SKM-1 treated with dmso at 0.1 percent for 144 hours (cell line): Measurements from ENCODE around the gene MAP4.
"Not testable (repeated sequence)": the region's sequence is repeated elsewhere in the genome, so short reads cannot be mapped to it uniquely, and the experiment has no call there.

Experiments
- DNase-seq: peaks from one replicate; lab custom pipeline; 2025; ENCODE audit not compliant: unreplicated experiment; lab: John Stamatoyannopoulos, UW

MAP4 gene, protein sequence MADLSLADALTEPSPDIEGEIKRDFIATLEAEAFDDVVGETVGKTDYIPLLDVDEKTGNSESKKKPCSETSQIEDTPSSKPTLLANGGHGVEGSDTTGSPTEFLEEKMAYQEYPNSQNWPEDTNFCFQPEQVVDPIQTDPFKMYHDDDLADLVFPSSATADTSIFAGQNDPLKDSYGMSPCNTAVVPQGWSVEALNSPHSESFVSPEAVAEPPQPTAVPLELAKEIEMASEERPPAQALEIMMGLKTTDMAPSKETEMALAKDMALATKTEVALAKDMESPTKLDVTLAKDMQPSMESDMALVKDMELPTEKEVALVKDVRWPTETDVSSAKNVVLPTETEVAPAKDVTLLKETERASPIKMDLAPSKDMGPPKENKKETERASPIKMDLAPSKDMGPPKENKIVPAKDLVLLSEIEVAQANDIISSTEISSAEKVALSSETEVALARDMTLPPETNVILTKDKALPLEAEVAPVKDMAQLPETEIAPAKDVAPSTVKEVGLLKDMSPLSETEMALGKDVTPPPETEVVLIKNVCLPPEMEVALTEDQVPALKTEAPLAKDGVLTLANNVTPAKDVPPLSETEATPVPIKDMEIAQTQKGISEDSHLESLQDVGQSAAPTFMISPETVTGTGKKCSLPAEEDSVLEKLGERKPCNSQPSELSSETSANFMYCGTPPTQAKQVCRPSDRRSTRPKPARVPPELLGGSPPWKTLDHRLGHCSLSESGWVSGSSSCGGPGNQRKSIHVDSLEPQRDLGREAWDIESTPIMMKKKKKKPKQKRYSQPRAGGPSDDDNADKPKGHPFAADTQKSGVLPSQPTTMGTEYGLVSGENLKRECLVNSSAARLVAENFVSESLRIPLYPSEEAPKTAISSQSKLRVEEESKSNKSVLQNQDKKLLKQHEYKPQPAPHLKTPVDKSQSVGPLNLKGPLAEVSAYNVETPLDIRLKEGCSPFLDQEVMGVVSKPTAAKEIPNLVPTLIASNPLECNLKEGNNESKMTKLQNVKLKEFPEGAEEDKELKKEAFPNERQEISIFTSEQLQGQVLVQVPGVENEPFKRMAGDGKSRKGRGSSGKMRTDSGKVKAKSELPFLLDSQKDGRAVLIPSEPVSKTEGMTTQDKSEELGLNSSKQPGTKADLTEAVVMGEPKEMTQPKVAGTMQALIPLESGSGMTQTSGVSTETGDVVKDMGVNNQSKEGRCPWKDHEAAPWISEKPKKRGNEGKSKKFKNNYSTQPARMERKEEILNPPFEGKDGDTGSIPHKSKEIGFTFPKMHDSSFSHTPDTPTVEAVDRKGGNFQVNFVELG (N-terminal part only)

GRCh38 chr3:48016301-48016973 is at the start of gene MAP4:
Gene MAP4, minus strand, starts transcription at chr3:48016416. Its CDS starts 17,556 bp downstream, at chr3:47998860.
- DNase-seq: no peak

DNA sequence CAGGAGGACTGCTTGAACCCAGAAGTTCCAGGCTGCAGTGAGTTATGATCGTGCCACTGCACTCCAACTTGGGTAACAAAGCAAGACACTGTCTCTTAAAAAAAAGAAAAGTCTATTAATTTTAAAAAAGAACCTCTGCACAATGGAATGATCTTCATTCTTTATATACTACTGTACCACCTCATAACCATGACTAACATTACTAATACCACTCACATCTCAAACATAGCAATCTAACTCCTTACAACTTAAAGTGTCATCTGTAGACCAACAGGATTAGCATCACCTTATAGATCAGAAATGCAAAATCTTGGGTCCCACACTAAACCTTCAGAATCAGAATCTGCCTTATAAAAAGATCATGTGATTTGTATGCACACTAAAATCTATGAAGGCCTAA is 48.8 kb upstream of the MAP4 start:
- DNase-seq: no peak

DNA sequence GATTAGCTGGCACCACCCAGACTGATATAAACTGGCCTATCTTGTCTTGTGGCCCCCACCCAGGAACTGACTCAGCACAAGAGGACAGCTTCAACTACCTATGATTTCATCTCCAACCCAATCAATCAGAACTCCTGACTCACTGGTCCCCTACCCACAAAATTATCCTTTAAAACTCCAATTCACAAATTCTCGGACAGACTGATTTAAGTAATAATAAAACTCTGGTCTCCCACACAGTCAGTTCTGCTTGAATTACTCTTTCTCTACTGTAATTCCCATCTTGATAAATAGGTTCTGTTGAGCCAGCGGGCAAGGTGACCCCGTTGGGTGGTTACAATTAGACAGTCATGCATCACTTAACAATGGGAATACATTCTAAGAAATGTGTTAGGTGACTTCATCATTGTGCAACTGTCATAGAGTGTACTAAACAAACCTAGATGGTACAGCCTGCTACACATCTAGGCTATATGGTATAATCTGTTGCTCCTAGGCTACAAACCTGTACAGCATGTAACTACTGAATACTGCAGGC is 48.1 kb upstream of the MAP4 start:
- no peak for DNase-seq

GRCh38 chr3:48061586-48061985 is 45.4 kb upstream of the MAP4 start:
- DNase-seq: not testable (repeated sequence)

GRCh38 chr3:48058091-48058490 is 41.9 kb upstream of the MAP4 start:
- no peak for DNase-seq

DNA sequence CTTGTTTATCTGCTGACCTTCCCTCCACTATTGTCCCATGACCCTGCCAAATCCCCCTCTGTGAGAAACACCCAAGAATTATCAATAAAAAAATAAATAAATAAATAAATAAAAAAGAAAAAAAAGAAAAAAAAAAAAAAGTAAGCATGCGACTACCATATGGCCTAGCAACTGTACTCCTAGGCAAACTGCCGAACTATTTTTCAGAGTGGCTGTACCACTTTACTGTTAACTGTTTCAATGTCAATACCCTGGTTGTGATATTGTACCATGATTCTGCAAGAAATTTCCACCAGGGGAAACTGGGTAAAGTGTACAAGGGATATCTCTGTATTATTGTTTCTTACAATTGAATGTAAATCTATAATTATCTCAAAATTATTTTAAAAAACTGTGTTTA is 41.3 kb upstream of the MAP4 start:
- DNase-seq: no peak

DNA sequence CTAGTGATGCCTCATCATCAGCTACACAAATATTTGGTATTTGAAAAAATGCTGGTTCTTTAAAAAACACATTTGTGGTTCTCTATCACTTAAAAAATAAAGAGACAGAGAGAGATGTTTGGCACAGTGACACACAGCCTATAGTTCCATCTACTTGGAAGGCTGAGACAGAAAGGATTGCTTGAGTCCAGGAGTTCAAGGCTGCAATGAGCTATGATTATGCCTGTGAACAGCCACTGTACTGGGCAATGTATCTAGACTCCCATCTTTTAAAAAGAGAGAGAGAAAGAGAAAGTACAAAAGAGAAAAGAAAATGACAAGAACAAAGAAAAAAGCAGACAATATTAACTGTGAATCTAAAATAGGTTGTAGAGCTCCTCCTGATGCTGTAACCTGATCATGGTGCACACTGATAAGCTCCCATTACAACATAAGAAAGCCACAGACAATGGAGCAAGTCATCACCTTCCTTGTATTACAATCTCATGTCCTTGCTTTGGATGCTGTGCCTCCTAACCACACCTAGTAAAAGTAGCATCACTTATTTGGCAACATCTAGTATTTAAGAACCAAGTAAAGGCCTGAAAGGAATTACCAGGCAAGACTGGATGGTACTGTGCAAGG is 31.7 kb upstream of the MAP4 start:
- DNase-seq: no peak

GRCh38 chr3:48042071-48042760 is 26.0 kb upstream of the MAP4 start:
- DNase-seq: no peak

GRCh38 chr3:48039487-48040190 is 23.4 kb upstream of the MAP4 start:
- DNase-seq: peak; percentile 25

- no peak for DNase-seq
Measured at GRCh38 chr3:48038971-48039481, 22.8 kb upstream of the MAP4 start.

DNA sequence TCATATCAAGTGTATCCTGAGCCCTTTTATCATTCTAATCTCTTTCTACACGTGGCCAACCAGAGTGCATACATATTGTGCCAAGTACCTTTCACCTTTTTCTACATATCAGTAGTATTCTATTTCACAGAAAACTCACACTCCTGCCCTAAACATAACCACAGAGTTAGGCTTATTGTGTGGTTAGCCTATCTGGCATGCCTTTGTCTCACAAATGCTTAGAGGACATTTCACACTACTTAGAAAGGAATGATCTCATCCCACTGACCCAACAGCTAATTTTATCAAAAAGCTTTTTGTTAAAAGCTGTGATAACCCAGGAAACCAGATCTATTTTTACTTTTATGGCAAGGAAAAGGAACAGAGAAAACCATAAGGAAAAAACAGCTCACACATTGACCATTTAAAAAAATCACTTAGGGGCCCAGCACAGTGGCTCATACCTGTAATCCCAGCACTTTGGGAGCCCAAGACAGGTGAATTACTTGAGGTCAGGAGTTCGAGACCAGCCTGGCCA is 17.8 kb upstream of the MAP4 start:
- no peak for DNase-seq

DNA sequence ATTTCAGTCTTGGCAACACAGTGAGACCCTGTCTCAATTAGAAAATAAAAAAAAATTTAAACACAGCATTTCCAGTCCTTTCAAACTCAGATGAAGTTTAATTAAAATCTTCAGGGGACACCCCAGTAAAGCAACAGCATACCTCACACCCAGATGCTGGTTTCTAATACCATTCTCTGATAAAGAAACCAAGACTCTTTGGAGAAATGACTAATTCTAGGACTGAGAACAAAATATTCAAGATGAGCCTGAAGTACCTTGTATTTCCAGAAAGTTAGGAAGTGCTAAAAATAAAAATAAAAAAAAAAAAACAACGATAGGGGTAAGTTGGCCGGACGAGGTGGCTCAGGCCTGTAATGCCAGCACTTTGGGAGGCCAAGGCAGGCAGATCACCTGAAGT is 14.0 kb upstream of the MAP4 start:
- DNase-seq: no peak

DNA sequence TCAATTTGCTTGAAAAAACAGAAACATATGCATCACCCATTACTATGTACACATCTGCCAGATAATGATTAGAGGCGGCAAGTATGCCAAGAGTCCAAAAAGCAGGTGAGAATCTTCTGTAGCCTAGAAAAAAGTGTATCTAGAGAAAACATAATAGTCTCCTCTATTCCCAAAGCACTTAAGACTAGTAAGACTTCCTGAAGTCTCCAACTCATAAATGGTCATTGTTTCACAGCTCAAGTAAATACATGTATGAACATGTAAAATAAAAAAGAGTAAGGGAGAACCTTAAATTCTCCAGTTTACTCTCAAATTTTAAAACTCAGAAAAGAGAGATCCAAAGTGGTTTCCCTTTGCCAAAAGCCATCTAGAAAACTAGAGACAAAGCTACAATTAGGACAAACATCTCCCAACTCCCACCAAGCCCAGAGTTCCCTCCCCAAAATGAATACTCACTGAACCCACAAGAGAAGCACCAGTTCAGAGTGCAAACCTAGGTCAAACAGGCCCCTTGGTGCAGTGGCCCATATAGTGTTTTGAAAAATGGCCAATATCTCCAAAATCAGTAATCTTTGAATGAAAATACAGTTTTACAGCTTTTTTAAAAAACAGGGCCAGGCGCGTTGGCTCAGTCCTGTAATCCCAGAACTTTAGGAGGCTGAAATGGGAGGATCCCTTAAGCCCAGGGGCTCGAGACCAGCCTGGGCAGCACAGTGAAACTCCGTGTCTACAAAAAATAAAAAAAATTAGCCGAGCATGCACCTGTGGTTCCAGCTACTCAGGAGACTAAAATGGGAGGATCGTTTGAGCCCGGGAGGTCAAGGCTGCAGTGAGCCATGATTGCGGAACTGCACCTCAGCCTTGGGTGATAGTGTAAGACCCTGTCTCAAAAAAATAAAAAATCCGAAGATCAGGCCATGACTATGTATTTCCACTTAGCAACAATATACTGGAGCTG is 11.0 kb upstream of the MAP4 start:
- DNase-seq: no peak

DNA sequence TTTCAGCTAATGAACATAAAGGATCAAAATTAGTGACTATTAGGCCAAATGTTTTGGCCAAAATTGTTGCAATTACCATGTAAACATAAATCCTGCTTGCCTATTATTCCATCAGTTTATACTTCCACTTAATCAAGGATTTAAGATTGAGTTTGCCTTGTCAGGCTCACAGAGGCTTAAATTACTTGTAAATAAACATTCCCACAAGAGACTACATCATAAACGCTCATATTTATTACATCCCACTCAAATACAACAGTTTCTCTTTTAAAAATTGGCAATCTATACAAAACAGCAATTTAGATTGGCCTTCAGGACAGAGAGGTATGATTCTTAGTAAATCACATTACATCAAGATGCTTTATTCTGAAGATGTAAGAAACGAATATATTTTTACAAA is 9.9 kb upstream of the MAP4 start:
- no peak for DNase-seq

DNA sequence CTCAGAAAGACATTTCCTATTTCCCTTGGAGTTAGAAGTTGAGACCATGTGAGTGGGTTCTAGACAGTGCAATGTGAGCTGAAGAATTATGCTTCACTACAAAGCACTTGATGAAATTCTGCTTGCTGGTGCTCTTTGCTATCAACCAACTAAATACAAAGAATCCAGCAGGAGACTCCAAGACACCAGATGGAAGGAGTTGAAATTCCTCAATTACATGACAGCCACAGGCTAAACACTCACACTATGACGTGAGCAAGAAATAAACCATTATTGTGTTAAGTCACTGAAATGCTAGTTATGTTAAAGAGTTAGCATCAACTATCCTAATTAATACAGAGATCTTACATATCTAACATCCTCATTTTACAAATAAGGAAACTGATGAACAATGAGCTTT is 8.2 kb upstream of the MAP4 start:
- DNase-seq: no peak

DNA sequence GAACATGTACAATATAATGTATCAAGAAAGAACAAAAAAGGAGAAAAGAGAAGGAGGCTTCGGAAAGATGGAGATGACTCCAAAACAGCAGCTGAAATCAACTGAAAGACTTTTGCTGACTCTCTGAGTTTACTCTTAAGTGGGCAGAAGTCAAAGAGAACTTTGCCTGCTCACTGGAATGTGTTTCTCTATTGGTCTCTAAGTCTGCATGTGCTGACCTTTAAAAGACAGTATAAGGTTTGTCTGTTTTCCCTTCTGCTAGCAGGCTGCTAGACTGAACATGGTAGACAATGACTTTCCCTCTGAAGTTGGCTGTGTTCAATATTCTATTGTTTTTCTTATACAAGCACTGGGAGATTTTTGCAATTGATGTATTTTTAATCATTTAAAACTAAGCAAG is 7.2 kb upstream of the MAP4 start:
- no peak for DNase-seq

- DNase-seq: no peak
Measured at GRCh38 chr3:48022178-48022577, 6.0 kb upstream of the MAP4 start.
